NCI-H2107 treated with DMSO at 0.1 percent for 48 hours (cell line): ENCODE results near the gene ZNF407.

ENCODE experiments used
- DNase-seq: peaks from one replicate; lab custom pipeline; 2025; ENCODE audit not compliant: unreplicated experiment; lab: John Stamatoyannopoulos, UW

Gene ZNF407

DNA sequence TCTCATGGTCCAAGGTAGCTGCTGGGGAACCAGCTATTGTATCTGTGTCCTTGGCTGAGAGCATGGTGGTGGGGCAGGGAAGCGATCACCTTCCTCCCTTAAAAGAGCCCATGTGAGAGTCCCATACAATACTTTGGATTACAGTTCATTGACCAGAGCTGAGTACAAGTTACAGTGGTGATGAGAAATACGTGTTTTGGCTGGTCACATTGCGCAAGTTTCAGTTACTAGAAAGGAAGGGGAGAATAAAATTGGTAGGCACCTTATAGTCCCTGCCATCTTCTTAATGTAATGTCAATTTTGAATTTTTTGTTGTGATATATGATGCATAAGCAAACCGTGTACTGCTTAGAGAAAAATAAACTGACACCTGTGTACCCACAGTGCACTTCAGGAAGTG is 67.7 kb downstream of the ZNF407 start:
- DNase-seq, result no peak

DNA sequence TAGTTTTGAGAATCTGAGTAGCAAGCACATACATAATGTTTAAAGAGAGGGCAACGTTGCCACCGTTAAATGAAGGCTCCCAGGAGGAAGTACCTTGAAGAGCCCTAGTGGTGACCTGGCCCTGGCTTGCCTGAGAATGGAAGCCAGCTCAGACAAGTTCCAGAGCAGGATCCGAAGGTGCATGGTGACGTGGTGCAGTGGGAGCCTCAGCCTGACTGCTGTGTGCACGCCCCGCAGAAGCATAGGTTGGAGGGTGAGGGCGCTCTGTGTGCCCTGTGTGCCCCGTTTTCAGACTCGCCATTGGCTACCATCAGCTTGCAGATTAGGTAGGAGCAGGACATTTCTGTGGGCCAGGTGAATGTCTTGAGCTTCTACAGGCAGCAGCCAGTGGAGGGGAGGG is 68.2 kb downstream of the ZNF407 start:
- DNase-seq, result no peak

GRCh38 chr18:74669136-74669798 is 71.6 kb downstream of the ZNF407 start:
- DNase-seq, result no peak

DNA sequence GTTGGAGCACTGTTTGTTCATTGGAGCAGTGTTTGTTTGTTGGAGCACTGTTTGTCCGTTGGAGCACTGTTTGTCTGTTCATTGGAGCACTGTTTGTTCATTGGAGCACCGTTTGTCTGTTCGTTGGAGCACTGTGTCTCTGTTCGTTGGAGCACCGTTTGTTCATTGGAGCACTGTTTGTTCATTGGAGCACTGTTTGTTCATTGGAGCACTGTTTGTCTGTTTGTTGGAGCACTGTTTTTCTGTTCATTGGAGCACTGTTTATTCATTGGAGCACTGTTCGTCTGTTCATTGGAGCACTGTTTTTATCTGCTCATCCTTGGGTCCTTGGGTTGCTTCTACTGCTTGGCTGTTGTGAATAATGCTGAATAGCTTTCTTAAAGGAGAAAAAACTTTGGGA is 74.7 kb downstream of the ZNF407 start:
- no peak for DNase-seq

GRCh38 chr18:74674487-74674886 is 76.8 kb downstream of the ZNF407 start:
- DNase-seq, result no peak

GRCh38 chr18:74679006-74679678 is 81.5 kb downstream of the ZNF407 start:
- no peak for DNase-seq

- no peak for DNase-seq
These were observed 82.0 kb downstream of the ZNF407 start for GRCh38 chr18:74679679-74680076.

DNA sequence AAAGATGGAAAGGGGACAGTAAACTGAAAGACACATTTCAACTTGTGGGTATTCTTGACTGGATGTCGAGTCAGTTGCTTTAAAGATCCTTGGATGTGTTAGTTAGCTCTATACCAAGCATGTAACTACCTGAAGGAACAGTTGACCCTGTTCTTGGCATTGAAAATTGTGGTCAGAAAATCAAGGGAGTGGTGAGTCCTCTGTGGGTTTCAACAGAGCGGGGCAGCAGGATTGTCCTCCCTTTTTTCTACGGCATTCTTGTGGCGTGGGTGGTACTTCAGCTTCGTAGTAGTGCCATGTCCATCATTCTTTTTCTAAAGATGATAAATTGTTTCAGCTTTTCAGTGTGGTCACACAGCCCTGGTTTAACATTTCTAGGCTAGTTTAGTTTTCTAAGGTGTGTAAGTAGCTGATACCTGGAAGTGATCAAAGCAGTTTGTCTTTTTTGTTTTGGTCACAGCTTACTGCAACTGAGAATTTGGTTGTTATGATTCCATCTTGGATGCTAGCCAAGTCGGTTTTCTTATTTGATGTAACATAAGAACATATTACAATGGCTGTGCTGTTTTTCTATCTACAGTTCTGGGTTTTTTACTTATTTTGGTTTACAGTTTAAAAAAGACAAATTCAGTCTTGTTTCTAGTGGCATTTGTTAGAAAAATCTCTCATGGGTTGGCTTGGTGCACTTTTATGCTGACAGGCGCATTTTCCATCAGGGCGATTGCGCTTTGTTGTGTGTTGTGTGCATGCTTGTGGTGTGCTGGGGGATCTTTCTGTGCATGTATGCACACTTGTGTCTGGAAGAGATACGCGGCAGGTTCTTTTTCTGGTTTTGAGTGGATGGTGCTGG is 84.7 kb downstream of the ZNF407 start:
- peak; percentile 82 for DNase-seq

DNA sequence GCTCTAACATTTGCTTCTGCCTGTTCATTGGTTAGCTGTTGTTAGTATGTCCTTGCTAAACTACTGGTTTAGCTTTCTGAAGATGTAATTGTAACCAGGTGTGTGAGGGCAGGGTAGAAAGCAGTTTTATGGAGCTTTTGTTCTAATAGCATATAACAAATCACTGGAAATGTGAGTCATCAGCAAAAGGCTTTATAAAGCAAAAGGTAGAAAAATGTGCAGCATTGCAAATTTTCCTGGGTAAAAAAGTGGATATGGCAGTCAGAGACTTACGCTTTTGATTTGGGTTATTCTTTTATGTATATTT is 85.3 kb downstream of the ZNF407 start:
- no peak for DNase-seq

GRCh38 chr18:74683573-74683972 is 85.9 kb downstream of the ZNF407 start:
- DNase-seq, result no peak

DNA sequence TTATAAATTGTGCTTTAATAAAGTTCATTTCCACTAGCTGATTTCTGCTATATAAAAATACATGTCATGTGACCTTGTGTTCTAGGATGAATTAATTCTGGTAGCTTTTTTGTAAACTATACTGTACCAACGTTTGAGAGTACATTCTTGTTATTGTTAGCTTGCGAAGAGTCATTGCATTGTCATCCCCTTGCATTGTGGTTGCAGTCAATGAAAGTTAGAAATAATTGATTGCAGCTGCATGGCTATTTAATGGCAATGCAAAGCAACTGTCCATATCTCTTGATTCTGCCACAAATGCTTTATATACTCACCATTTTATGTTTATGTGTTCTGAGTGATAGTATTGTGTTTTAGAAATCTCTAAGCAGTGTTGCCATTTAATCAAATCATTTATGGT is 91.6 kb downstream of the ZNF407 start:
- DNase-seq, result no peak

DNA sequence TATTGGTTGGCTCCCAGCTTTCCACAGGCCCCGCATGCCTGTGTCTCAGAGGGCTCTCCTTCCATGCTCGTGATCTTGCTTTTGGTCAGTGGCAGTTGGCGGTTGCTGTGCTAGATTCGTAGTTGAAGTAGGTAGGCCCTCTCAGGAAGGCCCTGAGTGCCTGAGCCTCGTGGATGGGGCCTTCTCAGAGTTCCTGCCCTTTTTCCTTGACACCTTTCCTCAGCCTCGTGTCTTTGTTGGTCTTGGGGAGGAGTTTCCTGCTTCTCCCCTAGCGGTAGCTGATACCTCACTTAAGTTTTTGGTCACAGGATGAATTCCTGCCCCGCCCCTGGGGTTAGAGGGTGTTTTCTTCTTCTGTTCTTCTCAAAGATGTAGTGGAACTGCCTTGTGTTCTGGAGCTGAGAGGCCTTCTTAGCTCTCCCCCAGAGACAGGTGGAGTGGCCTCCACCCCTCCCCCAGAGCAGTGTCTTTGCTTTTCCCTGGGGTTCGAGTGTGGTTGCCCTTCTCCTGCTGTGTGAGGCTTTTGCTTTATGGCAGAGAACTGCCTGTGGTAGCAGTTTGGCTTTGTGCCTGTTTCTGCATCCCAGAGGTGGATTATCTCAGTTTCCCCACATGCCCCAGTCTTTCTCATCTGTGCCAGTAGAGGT is 94.8 kb downstream of the ZNF407 start:
- DNase-seq, result no peak

- no peak for DNase-seq
These were observed 96.8 kb downstream of the ZNF407 start for GRCh38 chr18:74694436-74694835.

DNA sequence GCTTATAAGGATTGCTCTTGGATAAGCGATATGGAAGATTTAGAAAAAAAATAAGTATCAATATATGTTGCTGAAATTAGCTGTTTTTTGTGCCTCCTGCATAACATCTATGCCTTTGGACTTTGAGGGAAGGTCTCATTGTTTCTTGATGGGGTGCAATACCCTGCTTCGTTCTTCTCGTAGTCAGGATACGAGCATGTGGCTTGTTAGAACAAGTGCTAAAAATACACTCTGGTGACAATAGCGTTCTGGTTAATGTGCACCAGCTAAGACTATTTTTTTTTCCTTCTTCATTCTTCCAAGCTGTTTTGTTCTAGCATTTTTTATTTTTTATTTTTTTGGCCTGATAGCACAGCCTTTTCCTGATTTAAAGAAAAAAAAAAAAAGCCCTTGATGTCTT is 97.5 kb downstream of the ZNF407 start:
- DNase-seq, result no peak

GRCh38 chr18:74698881-74699280 is 101.2 kb downstream of the ZNF407 start:
- no peak for DNase-seq

- DNase-seq, result no peak
These were observed 101.8 kb downstream of the ZNF407 start for GRCh38 chr18:74699455-74699854.

DNA sequence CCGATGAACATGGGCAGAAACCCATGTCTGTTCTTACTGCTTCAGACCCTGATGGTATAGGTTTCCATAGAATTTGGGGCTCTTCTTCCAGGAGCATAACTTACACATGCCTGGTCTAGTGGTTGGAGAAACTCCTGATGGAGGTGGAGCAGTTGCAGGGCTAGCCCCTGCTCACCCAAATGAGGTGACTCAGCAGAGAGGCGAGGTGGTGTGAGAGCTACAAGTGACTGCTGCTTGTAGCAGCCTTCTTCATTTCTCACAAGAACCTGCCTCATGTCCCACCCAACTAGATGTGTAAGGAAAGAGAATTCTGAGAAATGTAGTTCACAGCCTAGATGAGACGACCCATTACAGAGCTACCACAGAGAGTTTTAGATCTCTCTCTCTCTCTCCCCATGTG is 105.3 kb downstream of the ZNF407 start:
- DNase-seq, result no peak

DNA sequence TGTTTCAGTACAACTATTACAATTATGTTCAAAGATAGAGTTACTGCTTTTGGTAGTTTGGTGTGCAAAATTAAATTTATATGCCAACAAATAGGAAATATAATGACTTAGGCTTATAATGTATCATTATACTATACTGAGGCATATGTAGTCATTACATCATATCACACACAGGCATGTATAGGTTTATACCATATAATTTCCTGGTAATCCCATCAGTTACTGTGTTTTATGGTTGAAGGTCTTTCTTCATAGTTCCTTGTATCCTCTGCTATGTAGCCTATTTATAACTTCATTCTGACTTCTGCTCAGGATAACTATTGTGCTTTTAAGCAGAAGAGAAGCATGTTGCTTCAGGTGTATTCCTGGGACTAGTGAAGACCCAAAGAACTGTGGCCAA is 110.5 kb downstream of the ZNF407 start:
- no peak for DNase-seq

DNA sequence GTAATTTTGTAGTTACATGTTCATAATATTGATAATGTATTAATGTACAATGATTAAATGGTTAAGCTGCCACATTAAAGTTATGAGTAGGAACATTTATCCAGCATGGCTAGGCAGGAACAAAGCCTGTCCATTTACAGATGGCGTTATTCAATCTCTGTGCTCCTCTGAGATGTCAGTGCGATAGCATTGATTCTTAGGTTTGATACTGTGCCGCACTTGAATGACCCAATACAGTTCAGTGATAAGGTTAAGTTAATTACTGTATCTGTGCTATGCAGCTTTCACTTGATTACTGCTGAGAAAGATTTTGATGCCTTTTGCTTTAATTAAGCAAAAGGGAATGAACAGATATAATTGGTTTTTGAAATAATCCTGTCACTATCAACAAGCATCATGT is 111.8 kb downstream of the ZNF407 start:
- no peak for DNase-seq

DNA sequence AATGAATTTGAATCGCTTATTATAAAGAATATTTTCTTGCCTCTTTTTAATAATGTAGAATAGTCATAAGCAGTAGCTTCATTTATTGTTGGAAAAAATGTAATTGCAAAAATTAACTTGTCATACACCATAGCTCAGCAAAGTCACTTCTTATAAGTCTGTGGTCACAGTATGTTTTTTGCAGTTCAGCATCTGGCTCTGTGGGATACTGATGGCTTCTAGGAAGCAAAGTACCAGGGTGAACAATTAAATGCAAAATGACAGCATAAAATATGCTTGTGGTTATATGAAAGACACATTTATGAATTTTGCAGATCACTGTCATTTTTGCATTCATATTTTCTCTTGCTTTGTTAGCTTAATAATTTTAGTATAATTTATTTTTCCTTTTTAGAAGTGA is 116.5 kb downstream of the ZNF407 start:
- DNase-seq, result no peak

DNA sequence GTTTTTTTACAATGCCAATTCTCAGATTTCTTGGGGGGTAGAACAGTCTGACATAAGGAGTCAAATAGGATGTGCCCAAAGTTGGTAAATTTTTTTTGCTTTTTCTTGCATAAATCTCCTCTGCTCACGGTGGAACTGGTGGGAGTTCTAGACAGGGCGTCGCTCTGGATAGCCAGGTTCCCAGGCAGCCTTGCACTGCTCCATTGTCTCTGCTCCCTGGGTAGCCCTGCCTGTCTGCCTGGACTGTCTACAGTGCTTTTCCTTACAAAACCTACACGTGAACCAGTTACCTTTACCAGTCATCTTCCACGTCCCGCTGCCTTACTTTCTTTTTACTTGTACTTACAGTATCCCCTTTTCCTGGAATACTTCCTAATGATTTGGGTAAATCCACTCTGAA is 117.1 kb downstream of the ZNF407 start:
- peak; percentile 18 for DNase-seq

GRCh38 chr18:74715306-74715705 is 117.6 kb downstream of the ZNF407 start:
- DNase-seq, result no peak
